GM21526 (cell line): Measurements from ENCODE around the gene ZNF22.
A peak's percentile ranks its signal among the peaks of the same experiment; 100 is the strongest.

ENCODE experiments used
- ATAC-seq: cut with Tn5 transposase; IDR thresholded peaks from one replicate; pipeline ENCODE4 v1.9.1; 2021; ENCODE audit warnings: moderate library complexity; ENCODE audit not compliant: unreplicated experiment, low FRiP score

Gene ZNF22

GRCh38 chr10:44963772-44964633, 36.7 kb upstream of the ZNF22 start:
- no peak for ATAC-seq

GRCh38 chr10:44965104-44965503, 35.6 kb upstream of the ZNF22 start:
- ATAC-seq, result no peak

DNA sequence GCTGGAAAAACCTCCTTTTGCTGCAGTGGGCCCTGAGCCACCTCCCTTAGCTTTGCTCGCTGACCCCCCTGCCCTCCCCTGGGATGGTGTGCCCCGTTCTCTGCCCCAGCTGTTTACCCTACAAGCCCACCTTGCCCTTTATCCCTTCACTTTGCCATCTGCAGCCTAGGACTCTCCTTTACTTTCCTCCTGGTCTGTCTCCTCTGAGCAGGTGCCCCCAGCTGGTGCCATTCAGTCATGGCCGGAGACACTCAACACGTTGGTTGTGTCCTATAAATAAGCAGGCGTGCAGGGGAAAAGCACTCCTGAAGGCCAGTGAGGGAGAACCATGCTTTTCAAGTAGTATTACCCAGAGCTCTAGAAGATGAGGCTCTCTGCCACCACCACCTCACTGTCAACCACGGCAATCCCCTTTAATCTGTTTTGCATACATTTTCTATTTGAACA, 35.0 kb upstream of the ZNF22 start:
- ATAC-seq, result no peak

DNA sequence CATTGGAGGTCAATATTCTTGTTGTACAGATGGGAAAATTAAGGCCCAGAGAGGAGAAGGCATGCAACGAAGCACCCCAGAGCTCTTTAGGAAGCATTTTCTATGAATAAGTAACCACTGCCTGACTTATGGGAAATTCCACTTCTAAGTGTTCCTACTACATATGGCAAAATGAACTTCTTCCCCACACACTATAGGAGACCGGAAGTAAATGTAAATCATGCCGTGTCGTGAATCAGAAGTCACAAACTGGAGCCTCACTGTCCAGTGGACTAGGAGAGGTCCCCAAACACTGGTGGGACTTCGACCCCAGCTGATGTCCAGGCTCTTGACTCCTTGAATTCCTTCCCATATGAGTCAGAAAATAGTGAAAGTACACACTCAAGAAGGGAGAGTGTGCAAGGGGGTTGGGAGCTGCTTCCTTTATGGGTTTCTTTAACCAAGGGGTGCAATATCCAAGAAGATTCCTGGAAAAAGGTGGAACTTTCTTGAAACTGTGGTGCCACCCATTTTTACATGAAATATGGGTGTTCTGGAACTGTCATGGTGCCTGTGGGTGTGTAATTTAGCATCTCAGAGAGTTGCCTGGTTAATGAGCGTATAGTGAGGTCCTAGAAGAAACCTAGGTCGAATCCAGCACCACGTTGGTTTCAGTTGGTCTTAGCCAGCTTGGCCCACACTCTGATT, 34.5 kb upstream of the ZNF22 start:
- no peak for ATAC-seq

DNA sequence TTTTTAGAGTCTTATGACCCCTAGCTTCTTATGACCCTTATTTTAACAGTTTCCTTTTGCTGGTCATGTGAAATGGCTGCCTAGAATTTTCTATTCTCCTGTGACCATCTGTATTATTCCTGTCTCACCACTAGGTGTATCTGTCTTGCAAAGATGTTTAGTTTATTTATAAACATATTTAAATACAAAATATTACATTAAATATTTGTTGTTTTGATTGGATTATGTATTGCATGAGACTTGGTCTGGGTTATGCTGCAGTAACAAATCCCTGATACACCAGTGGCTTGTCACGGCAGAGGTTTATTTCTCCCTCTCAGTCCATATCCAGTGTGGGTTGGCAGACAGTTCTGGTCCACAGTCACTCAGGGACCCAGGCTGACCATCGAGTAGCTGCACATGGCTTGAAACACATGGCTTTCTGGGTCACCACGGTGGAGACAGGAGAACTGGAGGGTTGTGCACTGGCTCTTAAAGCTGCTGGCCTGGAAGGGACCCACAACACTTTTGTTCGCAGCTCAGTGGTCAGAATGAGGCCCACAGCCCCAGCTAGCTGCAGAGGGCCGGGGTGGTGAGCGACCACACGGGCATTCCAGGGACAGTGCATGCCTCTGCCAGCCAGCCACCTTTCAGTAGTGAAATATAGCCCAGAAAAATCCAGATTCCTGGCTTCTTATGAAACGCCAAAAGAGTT, 33.8 kb upstream of the ZNF22 start:
- ATAC-seq, result no peak

GRCh38 chr10:44967616-44968015, 33.1 kb upstream of the ZNF22 start:
- no peak for ATAC-seq

GRCh38 chr10:44968091-44968490, 32.6 kb upstream of the ZNF22 start:
- ATAC-seq, result no peak

- ATAC-seq, result no peak
Measured at GRCh38 chr10:44968500-44969400, 32.0 kb upstream of the ZNF22 start.

- no peak for ATAC-seq
Measured at GRCh38 chr10:44969854-44970253, 30.9 kb upstream of the ZNF22 start.

DNA sequence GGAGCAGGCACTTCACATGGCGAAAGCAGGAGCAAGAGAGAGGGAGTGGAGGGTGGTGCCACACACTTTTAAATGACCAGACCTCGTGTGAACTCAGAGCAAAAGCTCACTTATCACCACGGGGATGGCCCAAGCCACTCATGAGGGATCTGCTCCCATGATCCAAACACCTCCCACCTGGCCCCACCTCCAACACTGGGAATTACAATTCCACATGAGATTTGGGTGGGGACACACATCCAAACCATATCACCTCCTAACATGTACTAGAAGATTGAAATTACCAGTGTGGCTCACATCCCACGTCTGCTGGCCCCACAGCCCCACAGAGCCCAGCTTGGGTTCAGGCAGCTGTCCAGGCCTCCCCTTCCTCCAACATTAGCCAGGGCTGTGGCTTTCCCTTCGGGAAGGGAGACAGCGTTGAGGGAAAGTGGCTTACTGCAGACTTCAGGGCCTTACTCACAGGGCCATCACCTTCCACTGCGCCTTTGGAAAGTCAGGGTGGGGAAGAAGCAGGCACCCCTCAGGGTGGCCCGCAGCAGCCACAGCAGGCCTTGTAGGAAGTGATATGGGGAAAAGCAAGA, 29.8 kb upstream of the ZNF22 start:
- no peak for ATAC-seq

- ATAC-seq, result no peak
Measured at GRCh38 chr10:44971434-44971833, 29.3 kb upstream of the ZNF22 start.

DNA sequence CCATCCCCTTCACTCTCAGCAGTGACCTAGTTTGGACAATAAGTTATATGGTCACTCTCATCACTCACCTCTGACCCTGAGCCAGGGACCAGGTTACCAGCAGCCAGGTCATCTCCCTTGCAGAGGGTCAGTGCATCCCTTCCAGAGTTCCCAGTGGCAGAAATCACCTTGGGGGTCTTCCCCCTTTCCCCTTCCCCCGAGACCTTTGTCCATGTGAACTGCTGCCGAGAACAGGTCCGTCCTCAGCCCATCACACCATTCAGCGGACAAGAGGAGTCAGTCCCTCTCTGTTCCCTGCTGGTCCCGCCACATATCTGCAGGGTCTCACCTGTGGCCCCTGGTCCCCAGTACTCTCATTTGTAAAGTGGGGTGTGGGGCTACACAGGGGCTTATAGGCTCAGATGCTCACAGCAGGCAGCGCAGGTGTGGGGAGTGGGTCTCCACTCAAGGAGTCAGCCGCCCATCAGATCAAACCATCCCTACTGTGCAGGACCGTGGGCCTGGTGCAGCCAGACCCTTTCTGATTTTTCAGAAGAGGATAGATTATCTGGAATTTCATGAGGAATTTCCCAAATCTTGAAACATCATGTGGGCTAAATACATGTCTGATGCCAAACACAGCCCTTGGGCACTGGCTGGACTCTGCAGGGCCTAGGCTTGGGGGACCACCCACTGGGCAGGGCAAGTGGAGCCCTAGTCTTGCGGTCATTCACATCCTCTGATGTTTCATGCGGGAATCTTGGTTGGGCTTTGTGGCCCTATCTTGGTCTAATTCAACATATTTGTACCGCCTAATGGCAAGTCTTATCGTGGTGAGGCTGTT, 28.6 kb upstream of the ZNF22 start:
- no peak for ATAC-seq

DNA sequence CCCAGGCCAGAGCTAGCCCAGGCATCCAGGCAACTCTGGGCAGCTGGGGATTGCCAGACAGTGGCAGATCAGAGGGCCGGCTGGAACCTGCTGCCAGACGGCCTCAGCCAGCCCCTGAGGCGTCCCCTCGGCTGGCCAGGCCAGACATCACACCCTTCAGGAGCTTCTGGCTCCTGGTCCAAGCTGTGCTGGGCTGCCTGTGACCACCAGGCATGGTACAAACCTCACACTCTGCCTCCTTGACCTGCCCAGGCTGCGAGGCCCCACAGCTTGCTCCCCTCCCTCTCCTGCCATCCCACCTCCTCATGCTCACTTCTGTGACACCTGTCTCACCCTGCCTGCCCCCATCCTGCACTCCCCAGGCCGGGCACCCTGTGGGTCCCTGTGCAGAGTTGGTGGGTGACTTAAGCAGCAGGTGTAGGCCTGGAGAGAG, 27.8 kb upstream of the ZNF22 start:
- no peak for ATAC-seq

- ATAC-seq, result no peak
Measured at GRCh38 chr10:44973323-44974081, 27.2 kb upstream of the ZNF22 start.

DNA sequence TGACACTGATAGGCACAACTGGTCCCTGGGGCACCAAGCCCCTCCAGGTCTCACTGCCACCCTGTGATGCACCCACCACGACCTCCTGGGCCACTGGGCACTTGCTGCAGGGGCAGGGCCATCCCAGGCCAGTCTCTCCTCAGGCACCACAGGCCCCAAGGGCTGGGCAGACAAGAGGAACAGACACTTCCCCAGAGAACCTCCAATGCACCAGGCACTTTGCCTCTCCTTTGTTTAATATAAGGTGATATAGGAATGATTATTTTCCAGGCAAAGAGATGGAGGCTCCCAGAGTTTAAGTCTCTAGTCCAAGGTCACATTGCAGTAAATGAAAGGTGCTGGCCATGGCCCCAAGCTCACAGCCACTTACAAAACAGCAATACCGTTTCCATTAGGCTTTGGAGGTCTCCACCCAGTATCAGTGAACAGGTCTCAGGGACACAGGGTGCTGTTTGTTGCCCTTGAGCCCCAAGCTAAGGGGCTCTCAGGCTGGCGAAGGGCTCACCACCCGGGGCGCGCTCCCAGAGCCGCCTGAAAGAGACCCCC, 26.6 kb upstream of the ZNF22 start:
- peak; percentile 15 for ATAC-seq

DNA sequence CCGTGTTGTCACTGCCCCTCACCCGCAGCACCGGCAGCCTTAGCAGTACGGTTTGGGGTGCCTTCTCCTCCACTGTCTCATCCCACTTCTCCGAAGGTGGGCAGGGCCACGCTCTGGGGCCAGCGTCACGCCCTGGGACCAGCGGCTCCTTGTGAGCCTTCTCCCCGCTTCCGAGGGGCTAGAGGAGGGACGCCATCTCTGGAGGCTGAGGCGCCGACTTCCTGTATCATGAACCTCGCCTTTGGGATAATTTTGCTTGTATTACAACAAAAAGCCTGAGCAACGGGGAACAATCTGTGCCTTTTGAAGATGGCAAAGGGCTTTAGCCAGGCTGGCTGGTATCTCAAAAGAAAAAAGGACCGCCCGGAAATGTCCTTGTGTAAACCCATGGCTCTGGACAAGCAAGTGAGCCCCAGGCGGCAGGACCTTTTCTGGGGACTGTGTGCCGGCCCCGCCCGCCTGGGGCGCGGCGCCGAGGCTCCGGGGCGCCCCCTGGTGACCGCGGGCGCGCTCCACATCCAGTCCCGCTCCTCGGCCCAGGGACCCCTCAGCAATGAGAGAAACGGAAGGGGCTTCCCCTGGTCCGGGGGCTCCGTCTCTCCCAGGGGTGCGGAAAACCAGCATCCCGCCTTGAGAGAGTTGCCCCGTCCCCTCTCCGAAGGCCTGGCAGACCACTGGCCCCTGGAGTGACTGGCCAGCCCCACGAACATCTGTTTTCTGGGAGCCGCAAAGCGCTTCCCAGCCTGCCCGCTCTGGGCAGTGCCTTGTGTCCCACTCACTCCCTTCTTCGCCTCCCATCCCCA, 25.9 kb upstream of the ZNF22 start:
- peak; percentile 81 for ATAC-seq
